ENCODE measurements around the gene MEOX1.
"Not testable (repeated sequence)": the region's sequence is repeated elsewhere in the genome, so short reads cannot be mapped to it uniquely, and the experiment has no call there.

The MEOX1 gene

DNA sequence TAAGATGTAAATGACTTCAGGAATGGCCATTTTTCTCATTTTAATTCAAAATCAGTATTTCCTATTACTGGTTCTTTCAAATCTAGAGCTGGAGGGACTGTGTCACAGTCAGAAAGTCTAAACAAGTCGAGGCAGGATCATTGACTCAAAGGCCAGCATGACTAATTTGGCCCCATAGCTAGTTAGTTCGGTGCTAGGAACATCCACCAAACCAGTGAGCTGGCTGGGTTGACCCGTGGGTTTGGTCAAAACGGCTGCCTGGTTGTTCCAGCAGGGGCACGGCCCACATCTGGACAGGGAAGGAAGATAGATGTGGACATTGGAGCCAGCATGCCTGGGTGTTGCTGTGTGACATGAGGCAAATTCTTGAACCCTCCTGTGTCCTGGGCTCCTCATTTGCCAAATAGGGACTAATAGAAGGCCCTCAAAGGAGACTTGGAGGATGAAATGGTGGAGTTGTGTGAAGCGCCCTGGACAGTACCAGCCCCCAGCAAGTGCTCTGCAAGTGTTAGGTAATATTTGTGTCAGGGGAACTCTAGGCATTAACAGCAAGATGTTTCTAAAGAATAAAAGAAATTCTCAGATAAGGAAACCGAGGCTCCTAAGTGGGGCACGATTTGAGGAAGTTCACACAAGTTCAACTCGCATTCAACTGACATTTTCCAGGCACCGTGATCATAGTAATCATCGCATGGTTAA lies 46.2 kb downstream of the MEOX1 start:
- peak; percentile 44 for DNase-seq

DNA sequence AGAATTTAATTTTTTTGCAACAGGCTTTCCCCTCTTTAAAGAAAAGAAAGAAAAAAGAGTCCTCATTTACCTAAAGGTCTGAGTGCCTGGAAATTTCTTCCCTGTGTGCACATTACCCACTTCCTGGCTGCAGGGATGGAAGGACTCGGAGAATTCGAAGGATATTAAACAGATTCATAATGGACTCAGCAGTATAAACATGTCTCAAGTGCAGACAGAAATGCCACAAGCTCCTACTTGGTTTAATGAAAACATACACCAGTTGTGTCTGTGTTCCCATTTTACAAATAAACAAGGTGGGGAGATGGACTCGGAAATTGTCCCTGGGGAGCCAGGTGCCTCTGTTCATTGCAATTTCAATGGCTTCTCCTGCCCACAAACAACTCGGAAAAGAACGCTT lies 47.2 kb downstream of the MEOX1 start:
- no peak for DNase-seq

DNA sequence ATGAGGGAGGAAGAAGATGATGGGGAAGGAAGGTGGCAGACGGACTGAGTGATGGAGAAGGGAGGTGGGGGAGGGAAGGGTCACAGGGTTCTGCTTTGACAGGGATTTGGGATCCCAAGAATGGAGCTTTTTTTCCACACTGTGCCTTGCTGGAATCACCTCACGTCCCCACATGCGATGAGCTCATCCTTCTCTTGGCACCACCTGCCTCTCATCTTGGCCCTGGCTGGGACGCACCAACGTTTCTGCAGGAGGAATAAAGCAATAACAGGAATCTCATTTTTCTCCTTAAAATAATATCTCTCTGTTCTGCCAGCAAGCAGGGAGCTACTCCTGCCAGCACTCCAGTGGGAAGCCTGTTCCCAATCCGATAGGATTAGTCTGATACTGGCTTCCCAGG lies 47.8 kb downstream of the MEOX1 start:
- DNase-seq = no peak

DNA sequence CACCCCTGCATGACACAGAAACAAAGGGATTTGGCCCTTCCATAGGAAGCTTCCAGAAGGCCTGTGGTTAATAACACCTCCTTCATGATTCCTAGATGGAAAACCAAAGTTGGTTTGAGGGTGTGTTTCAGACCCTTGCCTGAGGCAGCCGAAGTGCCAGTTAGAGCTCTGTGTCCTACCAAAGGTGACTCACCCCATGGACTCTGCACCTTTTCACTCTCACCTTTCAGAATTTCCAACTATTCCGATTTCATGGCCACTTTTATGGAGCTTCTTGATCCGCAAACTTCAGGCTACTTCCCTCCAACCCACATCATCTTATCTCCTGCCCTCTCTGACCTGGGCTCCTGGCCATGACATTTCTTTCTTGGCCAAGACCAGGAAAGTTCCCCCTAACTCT lies 49.2 kb downstream of the MEOX1 start:
- no peak for DNase-seq

DNA sequence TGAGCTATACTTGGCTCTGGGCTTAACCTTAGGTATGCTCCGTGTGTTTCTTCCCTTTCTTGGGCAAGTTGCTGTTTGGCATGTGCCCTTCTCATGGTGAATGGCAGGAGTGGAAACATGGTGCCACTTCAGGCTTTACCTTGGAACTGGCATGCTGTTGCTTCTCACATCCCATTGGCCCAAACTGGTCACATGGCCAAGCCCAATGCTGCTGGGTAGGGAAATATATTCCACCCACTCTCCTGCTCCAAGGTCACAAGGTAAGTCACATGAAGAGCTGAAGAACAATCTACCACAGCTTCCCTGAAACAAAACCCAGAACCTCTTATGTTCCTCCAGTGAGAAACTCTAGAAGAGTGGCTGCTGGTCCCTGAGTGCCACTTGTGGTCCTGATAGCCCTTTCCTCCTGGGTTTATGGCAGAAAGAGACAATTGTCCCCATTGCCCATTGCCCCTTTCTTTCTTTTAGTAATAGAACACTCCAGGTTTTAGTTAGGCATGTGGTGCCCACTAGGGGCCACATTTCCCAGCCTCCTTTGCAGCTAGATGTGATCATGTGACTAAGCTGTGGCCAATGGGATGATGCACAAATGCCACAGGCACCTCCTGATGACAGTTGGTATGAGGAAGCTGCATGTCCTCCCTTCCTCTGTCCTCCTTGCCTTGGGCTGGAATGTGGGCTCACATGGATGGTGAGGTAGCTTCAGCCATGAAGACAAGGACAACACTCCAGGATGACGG lies 50.3 kb downstream of the MEOX1 start:
- no peak for DNase-seq

DNA sequence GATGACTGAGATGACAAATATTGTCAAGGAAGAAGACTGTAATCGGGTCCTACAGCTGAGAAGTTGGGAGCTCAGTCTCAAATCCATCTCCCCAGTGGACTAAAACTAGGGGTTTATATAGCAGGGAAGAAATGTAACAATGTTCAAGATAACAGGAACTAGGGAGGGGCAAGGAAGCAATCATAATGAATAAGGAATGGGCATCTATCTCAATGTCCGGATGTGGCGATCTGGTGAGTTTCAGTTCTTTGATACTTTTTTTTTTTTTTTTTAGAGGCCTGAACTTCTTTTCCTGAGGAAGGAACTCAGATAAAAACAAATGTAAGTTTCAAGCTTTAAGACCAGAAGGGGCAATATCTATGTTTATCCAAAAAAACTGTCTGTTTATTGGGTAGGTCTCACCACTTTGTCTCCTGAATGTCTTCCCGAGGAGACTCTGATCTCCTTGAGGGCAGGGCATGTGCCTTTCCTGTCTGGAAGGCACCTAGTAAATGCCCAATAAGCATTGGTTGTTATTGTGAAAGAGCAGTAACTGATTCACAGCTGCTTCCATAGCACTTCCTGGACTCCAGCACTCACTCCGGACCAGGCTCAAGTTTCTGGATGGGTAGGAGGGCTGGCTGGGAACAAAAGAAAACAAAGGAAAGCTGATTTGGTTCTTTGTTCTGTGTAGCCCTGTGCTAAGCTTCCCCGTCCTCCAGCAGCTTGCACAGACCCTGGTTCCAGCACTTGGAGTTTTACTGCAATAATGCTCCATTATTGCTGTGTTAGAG lies 51.9 kb downstream of the MEOX1 start:
- DNase-seq = no peak

DNA sequence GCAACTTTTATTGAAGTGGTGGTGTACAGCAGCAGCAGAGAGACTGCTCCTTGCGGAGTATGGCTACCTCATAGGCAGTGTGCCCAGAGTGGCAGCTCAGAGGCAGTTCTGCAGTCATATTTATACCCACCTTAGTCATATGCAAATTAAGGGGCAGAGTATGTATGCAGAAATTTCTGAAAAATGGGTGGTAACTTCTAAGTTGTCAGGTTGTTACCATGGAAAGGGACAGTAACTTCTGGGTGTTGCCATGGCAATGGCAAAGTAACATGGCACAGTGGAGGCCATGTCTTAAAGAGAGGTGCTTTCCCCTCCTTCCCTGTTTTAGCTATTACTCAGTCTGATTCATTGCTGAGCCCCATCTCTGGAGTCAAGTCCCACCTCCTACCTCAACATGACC lies 53.4 kb downstream of the MEOX1 start:
- DNase-seq = no peak

DNA sequence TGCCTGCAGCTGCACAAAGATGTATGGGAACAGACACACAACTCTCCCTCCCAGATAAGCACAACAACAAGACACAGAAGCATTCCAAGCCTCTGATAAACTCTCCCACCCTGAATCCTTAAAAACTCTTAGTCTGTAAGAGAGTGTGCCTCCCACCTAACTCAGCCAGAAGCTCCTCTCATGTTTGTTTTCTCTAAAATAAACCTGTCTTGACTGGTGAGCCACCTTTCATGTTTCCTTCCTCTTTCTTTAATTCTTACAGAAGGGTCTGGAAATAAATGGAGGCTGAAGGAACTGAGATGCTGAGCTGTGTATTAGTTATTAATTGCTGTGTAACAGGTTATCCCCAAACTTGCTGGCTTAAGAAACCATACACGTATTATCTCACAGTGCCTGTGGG lies 57.2 kb downstream of the MEOX1 start:
- no peak for DNase-seq

DNA sequence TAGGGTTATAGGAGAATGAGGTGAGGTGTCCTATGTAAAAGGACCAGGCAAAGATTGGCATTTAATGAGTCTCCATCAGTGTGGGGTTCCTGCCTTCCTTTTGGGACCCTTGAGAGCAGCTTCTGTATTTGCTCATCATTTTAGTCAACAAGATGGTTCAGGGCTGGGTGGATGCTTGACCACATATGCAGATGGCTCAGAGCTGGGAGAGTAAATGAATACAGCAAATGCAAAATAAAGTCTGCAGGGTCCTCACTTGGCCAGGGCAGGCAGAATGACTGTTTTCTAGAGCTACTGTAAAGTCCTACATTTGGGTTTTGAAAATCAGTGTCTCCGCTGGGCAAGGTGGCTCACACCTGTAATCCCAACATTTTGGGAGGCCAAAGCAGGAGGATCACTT lies 58.4 kb downstream of the MEOX1 start:
- DNase-seq = no peak

DNA sequence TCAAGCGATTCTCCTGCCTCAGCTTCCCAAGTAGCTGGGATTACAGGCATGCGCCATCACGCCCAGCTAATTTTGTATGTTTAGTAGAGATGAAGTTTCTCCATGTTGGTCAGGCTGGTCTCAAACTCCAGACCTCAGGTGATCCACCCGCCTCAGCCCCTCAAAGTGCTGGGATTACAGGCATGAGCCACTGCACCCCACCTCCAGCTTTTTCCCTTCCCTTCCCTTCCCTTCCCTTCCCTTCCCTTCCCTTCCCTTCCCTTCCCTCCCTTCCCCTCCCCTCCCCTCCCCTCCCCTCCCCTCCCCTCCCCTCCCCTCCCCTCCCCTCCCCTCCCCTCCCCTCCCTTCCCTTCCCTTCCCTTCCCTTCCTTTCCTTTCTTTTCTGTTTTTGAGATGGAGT lies 59.2 kb downstream of the MEOX1 start:
- not testable (repeated sequence) for DNase-seq

DNA sequence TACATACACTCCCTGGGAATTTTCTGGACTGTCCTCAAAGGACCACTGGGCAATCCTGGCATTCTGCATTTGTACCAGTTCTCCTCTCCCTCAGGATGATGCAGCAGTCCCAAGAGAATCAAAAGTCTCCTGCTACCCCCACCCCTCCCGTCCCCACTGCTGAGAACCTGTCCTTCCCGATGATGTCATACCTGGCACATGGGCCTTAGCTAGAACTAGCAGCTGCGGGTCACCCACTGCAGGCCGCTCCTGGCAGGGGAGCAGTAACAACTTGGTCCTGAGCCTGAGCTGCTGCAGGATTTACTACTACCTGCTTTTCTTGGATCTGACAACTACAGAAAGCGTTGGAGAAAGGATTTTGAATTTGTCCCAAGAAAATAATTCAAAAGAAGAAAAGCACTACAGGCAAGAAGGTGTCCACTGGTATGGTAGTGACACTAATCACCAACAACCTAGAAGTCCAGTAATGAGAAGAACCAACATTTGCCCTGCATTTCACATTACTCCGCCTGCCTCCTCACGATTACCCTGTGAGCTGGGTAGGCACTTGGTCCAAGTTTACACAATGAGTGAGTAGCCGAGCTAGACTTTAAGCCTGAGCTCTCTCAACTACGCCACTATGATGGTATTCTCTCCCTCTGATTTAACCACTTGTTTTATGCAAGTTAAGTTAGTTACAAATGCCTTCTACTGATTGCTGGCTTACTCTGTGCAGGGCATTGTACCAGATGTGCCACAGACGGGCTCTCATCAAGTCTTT lies 60.3 kb downstream of the MEOX1 start:
- DNase-seq = no peak

DNA sequence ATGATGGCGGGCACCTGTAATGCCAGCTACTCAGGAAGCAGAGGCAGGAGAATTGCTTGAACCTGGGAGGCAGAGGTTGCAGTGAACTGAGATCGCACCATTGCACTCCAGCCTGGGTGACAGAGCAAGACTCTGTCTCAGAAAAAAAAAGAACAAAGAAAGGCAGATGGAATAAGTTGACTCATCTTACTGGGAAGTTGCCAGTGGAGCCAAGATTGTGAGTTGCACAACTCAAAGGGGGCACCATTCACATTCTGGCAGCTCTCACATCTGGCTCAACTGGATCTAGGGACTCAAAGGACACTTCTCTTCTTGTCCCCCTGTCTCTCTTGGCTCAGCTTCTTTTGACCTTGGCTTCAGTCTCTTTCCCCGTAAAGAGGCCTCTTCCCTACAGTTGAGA lies 61.9 kb downstream of the MEOX1 start:
- peak; percentile 79 for DNase-seq

DNA sequence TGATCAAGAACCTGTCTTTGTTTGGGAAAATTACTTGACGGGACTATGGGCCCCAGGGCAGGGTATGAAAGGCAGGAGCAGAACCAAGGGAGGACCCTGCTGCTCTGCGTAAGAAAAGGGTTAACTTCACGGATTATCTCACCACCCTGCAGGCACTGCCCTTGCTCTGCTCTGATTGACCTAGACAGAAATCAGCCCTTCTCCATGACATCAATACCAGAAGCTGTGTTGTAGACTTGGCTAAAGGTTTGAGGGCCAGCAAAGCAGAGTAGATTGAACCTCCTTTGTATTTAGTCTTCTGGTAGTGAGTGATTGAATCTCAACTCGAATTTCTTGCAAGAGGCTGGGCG lies 62.7 kb downstream of the MEOX1 start:
- no peak for DNase-seq

DNA sequence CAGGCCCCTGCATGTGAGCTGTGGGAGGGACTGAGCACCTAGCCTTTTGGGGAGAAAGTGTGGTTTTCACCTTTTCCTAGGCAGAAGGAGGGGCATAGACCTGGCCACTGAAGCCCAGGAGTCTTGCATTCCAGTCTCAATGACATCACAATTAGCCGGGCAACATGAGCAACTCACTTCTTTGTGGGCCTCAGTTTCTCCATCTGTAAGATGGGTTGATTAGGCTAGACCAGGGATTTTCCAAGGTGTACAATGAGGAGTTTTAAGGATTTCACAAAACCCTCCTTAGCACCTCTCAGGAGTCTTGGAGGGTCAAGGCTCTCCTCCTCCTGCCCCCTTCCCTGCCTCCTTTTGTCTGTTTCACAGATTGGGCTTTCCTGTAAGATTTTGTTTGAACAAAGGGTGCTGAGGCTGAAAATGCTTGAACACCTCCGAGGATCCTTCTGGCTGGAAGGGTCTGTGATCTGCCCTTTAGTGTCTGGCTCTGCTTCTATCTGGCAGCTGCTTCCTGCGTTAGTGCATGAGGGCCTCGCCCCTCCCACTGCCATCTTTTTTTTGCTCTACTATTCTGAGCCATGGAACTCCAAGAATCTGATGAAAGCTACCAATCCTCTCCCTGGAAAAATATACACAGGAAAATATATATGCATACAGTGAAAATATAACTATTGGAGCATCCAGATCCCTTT lies 63.2 kb downstream of the MEOX1 start:
- no peak for DNase-seq

DNA sequence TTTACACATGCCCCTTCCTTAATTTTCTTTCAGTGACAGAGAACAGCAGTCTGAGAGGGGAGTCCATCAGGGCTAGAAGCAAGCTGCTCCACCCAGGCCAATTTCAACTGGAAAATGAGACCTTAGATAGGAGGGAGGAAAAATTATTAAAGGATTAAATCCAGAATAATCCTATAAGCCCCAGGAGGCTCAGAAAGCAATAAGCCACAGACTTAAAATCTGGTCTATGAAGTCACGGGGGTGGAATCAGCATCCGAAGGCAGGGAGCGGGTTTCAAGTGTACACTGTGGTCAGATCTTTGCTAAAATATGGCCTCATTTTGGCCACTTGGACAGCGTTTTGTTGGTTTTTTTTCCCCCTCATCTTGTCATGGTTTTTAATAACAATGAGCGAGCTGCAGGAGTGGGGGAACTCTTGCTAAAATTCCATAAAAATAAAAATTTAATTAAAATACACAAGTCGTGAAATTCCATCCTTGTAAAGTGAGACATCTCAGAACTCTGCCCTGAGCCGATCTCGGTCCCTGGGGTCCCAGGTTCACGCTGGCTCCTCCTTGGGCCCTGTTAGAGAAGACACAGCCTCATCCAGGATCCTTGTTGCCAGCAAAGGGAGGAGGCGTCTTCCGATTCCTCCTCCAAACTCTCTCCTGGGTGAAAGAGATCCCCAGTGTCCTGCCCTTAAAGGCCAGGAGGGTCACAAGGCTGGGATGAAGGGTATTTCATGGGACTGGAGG lies 63.9 kb downstream of the MEOX1 start:
- DNase-seq = no peak

DNA sequence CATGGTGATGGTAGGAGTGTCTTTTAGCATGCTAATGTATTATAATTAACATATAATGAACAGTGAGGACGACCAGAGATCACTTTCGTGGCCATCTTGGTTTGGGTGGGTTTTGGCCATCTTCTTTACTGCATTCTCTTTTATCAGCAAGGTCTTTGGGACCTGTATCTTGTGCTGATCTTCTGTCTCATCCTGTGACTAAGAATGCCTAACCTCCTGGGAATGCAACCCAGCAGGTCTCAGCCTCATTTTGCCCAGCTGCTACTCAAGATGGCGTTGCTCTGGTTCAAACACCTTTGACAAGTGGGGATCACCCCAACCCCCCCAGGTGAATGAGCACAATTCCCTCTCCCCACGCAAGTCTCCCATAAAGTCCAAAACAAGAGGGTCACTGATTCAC lies 66.3 kb downstream of the MEOX1 start:
- no peak for DNase-seq

DNA sequence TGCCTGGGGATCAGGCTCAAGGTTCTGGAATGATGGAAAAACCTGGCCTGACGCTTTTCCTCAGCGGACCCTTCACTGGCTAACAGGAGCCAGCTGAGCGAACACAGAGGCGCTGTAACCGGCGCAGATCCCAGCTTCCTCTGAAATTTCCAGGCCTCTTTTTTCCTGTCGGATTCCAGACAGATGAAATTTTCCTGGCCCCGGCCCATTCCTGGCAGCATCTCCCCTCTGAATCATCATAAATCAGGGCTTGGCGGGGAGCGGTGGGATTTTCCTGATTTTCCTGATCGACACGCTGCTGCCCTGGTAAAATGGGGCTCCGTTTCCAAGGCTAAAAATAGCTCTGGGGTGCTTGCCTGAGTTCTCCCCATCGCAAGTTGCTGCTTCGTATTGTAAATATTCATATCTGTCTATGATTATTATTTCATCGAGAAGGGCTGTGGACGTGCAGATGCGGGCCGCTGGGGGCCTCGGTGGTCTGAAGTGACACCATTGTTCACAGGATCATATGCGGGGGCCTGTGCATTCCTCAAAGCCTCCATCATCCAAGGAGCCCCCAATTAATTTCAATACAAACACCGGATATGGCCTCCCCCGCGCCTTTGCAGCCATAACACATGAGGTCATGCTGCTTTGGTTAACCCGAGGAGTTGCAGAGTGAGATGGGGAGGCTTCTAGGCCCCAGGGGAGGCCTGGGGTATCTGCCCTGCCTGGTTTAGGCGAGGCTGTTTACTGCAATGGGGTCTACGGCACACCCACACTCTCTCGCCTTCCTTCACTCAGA lies 69.8 kb downstream of the MEOX1 start:
- DNase-seq = peak; percentile 83

DNA sequence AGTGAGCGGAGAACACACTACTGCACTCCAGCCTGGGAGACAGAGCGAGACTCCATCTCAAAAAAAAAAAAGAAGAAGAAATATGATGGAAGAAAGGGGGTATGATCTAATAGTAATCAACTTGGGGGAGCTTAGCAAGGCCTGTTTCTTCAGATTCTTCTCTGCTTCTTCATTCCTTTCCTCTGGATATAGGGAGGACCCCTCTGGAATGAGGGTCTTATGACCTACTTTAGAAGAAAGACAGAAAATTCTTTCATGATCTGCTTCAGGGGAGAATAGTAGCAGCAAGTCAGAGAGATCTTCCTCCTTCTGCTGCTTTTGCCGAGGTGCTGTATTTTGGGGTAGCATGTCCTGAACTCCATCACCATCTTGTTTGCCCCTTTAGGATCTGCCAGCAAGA lies 70.7 kb downstream of the MEOX1 start:
- no peak for DNase-seq

All from HCEC 1CT (cell line).